Large intestine (tissue), 3 donors: Measurements from ENCODE around the gene KIF6. TPM values are rescaled to one million over a fixed set of nuclear protein-coding genes. Genes with fewer than 3 reads are reported as not detected.

Experiments
- DNase-seq, 2 donors: peaks; one replicate each; pipeline versions ENCODE4 v3.0.0 to v3.0.0-alpha.2; 2013
- H3K27ac ChIP-seq: one replicate; pipeline ENCODE4 v1.5.1; 2013; ENCODE audit warnings: low read length
- H3K27me3 ChIP-seq: 2 replicates; pipeline ENCODE4 v1.6.1; 2013; ENCODE audit warnings: low read length; ENCODE audit not compliant: control insufficient read depth, insufficient read depth
- H3K36me3 ChIP-seq: 2 replicates; pipeline ENCODE4 v1.6.1; 2013; ENCODE audit warnings: low read length; ENCODE audit not compliant: control insufficient read depth, insufficient read depth
- H3K4me1 ChIP-seq: one replicate; pipeline ENCODE4 v1.6.1; 2013; ENCODE audit warnings: low read length; ENCODE audit not compliant: control insufficient read depth, insufficient read depth
- H3K4me3 ChIP-seq: one replicate; pipeline ENCODE4 v1.5.1; 2013; ENCODE audit warnings: low read length
- H3K9me3 ChIP-seq: one replicate; pipeline ENCODE4 v1.6.1; 2013; ENCODE audit warnings: mild to moderate bottlenecking, low read depth, low read length, moderate library complexity; ENCODE audit not compliant: control insufficient read depth
- WGBS: methylation state at CpG from one replicate; pipeline ENCODE4 v1.1.5; 2013; ENCODE audit warnings: low lambda C conversion rate; ENCODE audit not compliant: insufficient coverage; 5-methylcytosine and 5-hydroxymethylcytosine counted together
- polyA plus RNA-seq: library from polyadenylated mRNA; unstranded; fragments of 120-200 nt; gene quantifications from one replicate; pipeline ENCODE4 v1.2.1, GENCODE V29; 2013

KIF6 gene
- polyA plus RNA-seq, 1 donor: 0.70 TPM

GRCh38 chr6:39424831-39425230, 300.4 kb downstream of the KIF6 start:
- Histone ChIP-seq H3K4me1 (no peaks in the 10 kb centered on the region), H3K27me3 (no peaks in the 10 kb centered on the region), H3K9me3 (no peaks in the 10 kb centered on the region), H3K4me3 (no peak overlapping the region), H3K36me3 (no peaks in the 10 kb centered on the region), H3K27ac (no peak overlapping the region)
- no peak for DNase-seq
- no CpG with 5 or more reads among the region's 3 CpGs for WGBS

DNA sequence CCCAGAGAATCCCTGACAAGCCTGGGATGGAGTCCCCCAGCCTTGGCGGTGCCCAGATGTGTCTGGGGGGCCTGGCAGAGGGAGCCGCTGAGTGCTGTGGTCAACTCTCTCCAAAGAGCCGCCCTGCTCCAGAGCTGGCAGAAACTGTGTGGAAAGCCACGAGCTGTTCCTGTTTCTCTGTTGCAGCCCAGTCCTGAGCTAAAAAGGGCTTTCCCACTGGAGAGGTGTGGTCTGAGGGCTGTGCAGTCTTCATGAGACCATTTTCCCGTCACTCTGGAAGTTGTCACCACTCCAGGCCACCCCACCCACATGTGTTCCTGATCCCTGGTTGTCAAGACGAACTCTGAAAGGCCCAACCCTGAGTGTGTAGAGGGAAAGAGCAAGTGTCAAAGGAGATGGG, 303.0 kb downstream of the KIF6 start:
- DNase-seq: no peak
- no peak overlapping the region for H3K27ac ChIP-seq
- H3K36me3 ChIP-seq: no peaks in the 10 kb centered on the region
- no peaks in the 10 kb centered on the region for H3K9me3 ChIP-seq
- no CpG with 5 or more reads among the region's 6 CpGs for WGBS
- H3K4me3 ChIP-seq: no peak overlapping the region
- H3K27me3 ChIP-seq: no peaks in the 10 kb centered on the region
- no peaks in the 10 kb centered on the region for H3K4me1 ChIP-seq

GRCh38 chr6:39421383-39422225, 303.6 kb downstream of the KIF6 start:
- no peak for DNase-seq
- Histone ChIP-seq H3K9me3 (no peaks in the 10 kb centered on the region), H3K4me1 (no peaks in the 10 kb centered on the region), H3K4me3 (no peak overlapping the region), H3K36me3 (no peaks in the 10 kb centered on the region), H3K27me3 (no peaks in the 10 kb centered on the region), H3K27ac (no peak overlapping the region)
- WGBS: 100% methylated on average over 2 of the region's 11 CpGs

- Histone ChIP-seq H3K27me3 (no peaks in the 10 kb centered on the region), H3K4me1 (no peaks in the 10 kb centered on the region), H3K9me3 (no peaks in the 10 kb centered on the region), H3K36me3 (no peaks in the 10 kb centered on the region), H3K4me3 (no peak overlapping the region), H3K27ac (no peak overlapping the region)
- 100% methylated on average over 1 of the region's 15 CpGs for WGBS
- DNase-seq: no peak
These were observed 304.6 kb downstream of the KIF6 start for GRCh38 chr6:39420300-39421265.

DNA sequence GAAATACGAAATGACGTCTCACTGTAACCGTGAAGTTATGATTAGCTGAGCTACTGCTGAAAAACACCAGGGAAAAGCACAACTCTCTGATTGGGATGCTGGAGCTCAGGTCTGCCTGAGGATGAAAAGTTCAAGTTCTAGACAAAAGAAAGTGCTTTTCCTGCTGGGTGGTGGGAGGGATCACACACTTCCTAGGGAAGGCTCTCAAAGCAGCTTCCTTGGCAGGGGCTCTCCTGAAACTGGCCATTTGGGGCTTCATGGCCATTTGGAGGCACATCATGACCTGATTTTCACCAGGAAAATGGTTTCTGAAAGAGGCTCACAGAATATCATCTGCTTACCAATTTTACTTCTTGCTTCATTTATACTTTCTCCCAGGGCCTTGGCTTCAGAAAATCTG, 305.6 kb downstream of the KIF6 start:
- no peak overlapping the region for H3K27ac ChIP-seq
- H3K9me3 ChIP-seq: no peaks in the 10 kb centered on the region
- H3K4me3 ChIP-seq: no peak overlapping the region
- no peaks in the 10 kb centered on the region for H3K27me3 ChIP-seq
- 94% methylated on average over 3 of the region's 3 CpGs for WGBS
- DNase-seq: no peak
- no peaks in the 10 kb centered on the region for H3K36me3 ChIP-seq
- no peaks in the 10 kb centered on the region for H3K4me1 ChIP-seq

GRCh38 chr6:39417440-39417839, 307.8 kb downstream of the KIF6 start:
- DNase-seq: no peak
- Histone ChIP-seq H3K27me3 (no peaks in the 10 kb centered on the region), H3K4me1 (no peaks in the 10 kb centered on the region), H3K4me3 (no peak overlapping the region), H3K9me3 (no peaks in the 10 kb centered on the region), H3K36me3 (no peaks in the 10 kb centered on the region), H3K27ac (no peak overlapping the region)
- WGBS: no CpG with 5 or more reads among the region's 2 CpGs

DNA sequence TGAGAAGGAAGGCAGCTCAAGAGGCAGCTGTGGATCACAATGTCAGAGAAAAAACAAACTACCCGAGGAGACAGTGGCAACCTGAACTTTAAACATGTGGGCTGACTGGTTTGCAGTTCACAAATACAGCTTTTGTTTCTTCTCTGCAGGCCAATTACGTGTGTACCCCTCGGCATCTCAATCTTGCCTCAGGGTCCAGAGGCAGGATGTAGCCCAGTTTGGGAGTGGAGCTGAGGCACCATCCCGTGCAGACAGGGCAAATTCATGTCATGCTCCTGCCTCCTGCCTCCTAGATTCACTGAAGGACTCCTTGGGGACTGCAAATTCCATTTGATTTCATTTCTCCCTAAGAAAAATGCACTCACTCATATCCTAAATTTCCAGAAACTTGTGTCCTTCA, 308.5 kb downstream of the KIF6 start:
- H3K4me1 ChIP-seq: no peaks in the 10 kb centered on the region
- no peak overlapping the region for H3K4me3 ChIP-seq
- H3K27ac ChIP-seq: no peak overlapping the region
- no peak for DNase-seq
- no peaks in the 10 kb centered on the region for H3K27me3 ChIP-seq
- no peaks in the 10 kb centered on the region for H3K36me3 ChIP-seq
- H3K9me3 ChIP-seq: no peaks in the 10 kb centered on the region
- no CpG with 5 or more reads among the region's 4 CpGs for WGBS

- H3K27me3 ChIP-seq: no peaks in the 10 kb centered on the region
- no CpG with 5 or more reads among the region's 3 CpGs for WGBS
- no peak overlapping the region for H3K4me3 ChIP-seq
- no peaks in the 10 kb centered on the region for H3K4me1 ChIP-seq
- H3K27ac ChIP-seq: no peak overlapping the region
- no peaks in the 10 kb centered on the region for H3K36me3 ChIP-seq
- no peaks in the 10 kb centered on the region for H3K9me3 ChIP-seq
- no peak for DNase-seq
These were observed 309.2 kb downstream of the KIF6 start for GRCh38 chr6:39416026-39416425.

DNA sequence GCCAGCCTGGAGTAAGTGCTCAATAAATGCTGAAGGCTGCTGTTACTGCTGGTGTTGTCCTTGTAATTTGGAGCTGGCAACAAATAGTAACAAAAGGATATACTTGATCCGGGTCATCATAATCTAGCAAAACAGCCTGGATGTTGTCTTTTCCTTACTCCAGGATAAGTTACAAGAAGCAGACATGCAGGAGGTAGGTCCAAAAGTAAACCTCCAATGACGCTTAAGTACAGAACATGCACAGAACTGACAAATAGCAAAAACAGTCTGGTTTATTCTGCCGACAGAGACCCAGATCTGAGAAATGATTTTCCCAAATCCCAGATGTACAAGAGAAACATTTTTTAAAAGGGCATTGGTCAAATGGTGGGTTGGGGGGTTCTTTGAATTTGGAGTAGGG, 309.7 kb downstream of the KIF6 start:
- no peaks in the 10 kb centered on the region for H3K36me3 ChIP-seq
- no peak overlapping the region for H3K4me3 ChIP-seq
- H3K27me3 ChIP-seq: no peaks in the 10 kb centered on the region
- DNase-seq: no peak
- H3K9me3 ChIP-seq: no peaks in the 10 kb centered on the region
- WGBS: no CpG with 5 or more reads among the region's 3 CpGs
- no peak overlapping the region for H3K27ac ChIP-seq
- no peaks in the 10 kb centered on the region for H3K4me1 ChIP-seq

GRCh38 chr6:39411465-39411864, 313.7 kb downstream of the KIF6 start:
- Histone ChIP-seq H3K36me3 (no peaks in the 10 kb centered on the region), H3K27ac (no peak overlapping the region), H3K9me3 (no peaks in the 10 kb centered on the region), H3K27me3 (no peaks in the 10 kb centered on the region), H3K4me3 (no peak overlapping the region), H3K4me1 (no peaks in the 10 kb centered on the region)
- 100% methylated on average over 1 of the region's 1 CpG for WGBS
- DNase-seq: no peak
